Stimulated activated naive CD8-positive, alpha-beta T cell treated with anti-CD3 and anti-CD28 coated beads, Interleukin-15, Interleukin-2, amounts not matched to agents 100 ng/mL and 50 ng/mL, for 24 hours (primary cell): ENCODE data around the gene CMTM8.
A peak's percentile ranks its signal among the peaks of the same experiment; 100 is the strongest.

Source experiments
- H3K27ac Mint-ChIP-seq: one replicate; pipeline ENCODE4 v1.8.0; 2021; ENCODE audit warnings: mild to moderate bottlenecking, mixed read lengths
- H3K27me3 Mint-ChIP-seq: one replicate; pipeline ENCODE4 v1.8.0; 2021; ENCODE audit warnings: mixed read lengths
- H3K36me3 Mint-ChIP-seq: one replicate; pipeline ENCODE4 v1.8.0; 2021; ENCODE audit warnings: low read depth, mixed read lengths
- H3K4me1 Mint-ChIP-seq: one replicate; pipeline ENCODE4 v1.8.0; 2021; ENCODE audit warnings: low read depth, mixed read lengths
- H3K4me3 Mint-ChIP-seq: one replicate; pipeline ENCODE4 v1.8.0; 2021; ENCODE audit warnings: mild to moderate bottlenecking, mixed read lengths
- H3K9me3 Mint-ChIP-seq: one replicate; pipeline ENCODE4 v1.8.0; 2021; ENCODE audit warnings: mixed read lengths

The CMTM8 gene

GRCh38 chr3:32399030-32399620 is 160.6 kb downstream of the CMTM8 start:
- H3K27me3 Mint-ChIP-seq = no peaks in the 10 kb centered on the region
- no peak overlapping the region for H3K4me3 Mint-ChIP-seq
- H3K4me1 Mint-ChIP-seq = peaks cover 74% of the 10 kb centered on the region
- no peaks in the 10 kb centered on the region for H3K9me3 Mint-ChIP-seq
- peak overlapping the region; percentile 39 for H3K27ac Mint-ChIP-seq
- H3K36me3 Mint-ChIP-seq = peaks cover 13% of the 10 kb centered on the region

GRCh38 chr3:32401126-32401525 is 162.6 kb downstream of the CMTM8 start:
- Mint-ChIP-seq H3K4me1 (peaks cover 72% of the 10 kb centered on the region), H3K4me3 (peak overlapping the region; percentile 88), H3K36me3 (peaks cover 14% of the 10 kb centered on the region), H3K27ac (peak overlapping the region; percentile 99), H3K9me3 (no peaks in the 10 kb centered on the region), H3K27me3 (no peaks in the 10 kb centered on the region)

GRCh38 chr3:32401556-32402081 is 163.1 kb downstream of the CMTM8 start:
- Mint-ChIP-seq H3K9me3 (no peaks in the 10 kb centered on the region), H3K4me3 (peak overlapping the region; percentile 88), H3K27ac (peak overlapping the region; percentile 99), H3K36me3 (peaks cover 14% of the 10 kb centered on the region), H3K4me1 (peaks cover 76% of the 10 kb centered on the region), H3K27me3 (no peaks in the 10 kb centered on the region)

- peaks cover 73% of the 10 kb centered on the region for H3K4me1 Mint-ChIP-seq
- H3K27me3 Mint-ChIP-seq = no peaks in the 10 kb centered on the region
- H3K9me3 Mint-ChIP-seq = no peaks in the 10 kb centered on the region
- H3K4me3 Mint-ChIP-seq = no peak overlapping the region
- peaks cover 14% of the 10 kb centered on the region for H3K36me3 Mint-ChIP-seq
- H3K27ac Mint-ChIP-seq = peak overlapping the region; percentile 72
These were observed 165.2 kb downstream of the CMTM8 start for GRCh38 chr3:32403663-32404062.

GRCh38 chr3:32404714-32405113 is 166.2 kb downstream of the CMTM8 start:
- Mint-ChIP-seq H3K9me3 (no peaks in the 10 kb centered on the region), H3K36me3 (peaks cover 18% of the 10 kb centered on the region), H3K4me1 (peaks cover 71% of the 10 kb centered on the region), H3K4me3 (no peak overlapping the region), H3K27me3 (no peaks in the 10 kb centered on the region), H3K27ac (no peak overlapping the region)

GRCh38 chr3:32405155-32405554 is 166.7 kb downstream of the CMTM8 start:
- Mint-ChIP-seq H3K4me3 (no peak overlapping the region), H3K27me3 (no peaks in the 10 kb centered on the region), H3K27ac (no peak overlapping the region), H3K9me3 (no peaks in the 10 kb centered on the region), H3K4me1 (peaks cover 74% of the 10 kb centered on the region), H3K36me3 (peaks cover 18% of the 10 kb centered on the region)

- Mint-ChIP-seq H3K9me3 (no peaks in the 10 kb centered on the region), H3K4me1 (peaks cover 76% of the 10 kb centered on the region), H3K36me3 (peaks cover 18% of the 10 kb centered on the region), H3K4me3 (no peak overlapping the region), H3K27ac (no peak overlapping the region), H3K27me3 (no peaks in the 10 kb centered on the region)
These were observed 167.3 kb downstream of the CMTM8 start for GRCh38 chr3:32405711-32406323.

- Mint-ChIP-seq H3K27me3 (no peaks in the 10 kb centered on the region), H3K9me3 (no peaks in the 10 kb centered on the region), H3K27ac (no peak overlapping the region), H3K4me3 (no peak overlapping the region), H3K4me1 (peaks cover 72% of the 10 kb centered on the region), H3K36me3 (peaks cover 22% of the 10 kb centered on the region)
These were observed 168.3 kb downstream of the CMTM8 start for GRCh38 chr3:32406486-32407408.

- H3K27me3 Mint-ChIP-seq = no peaks in the 10 kb centered on the region
- H3K4me1 Mint-ChIP-seq = peaks cover 61% of the 10 kb centered on the region
- H3K36me3 Mint-ChIP-seq = peaks cover 9% of the 10 kb centered on the region
- H3K27ac Mint-ChIP-seq = peak overlapping the region; percentile 56
- no peak overlapping the region for H3K4me3 Mint-ChIP-seq
- no peaks in the 10 kb centered on the region for H3K9me3 Mint-ChIP-seq
These were observed 172.1 kb downstream of the CMTM8 start for GRCh38 chr3:32410367-32411246.

GRCh38 chr3:32411442-32411841 is 173.0 kb downstream of the CMTM8 start:
- Mint-ChIP-seq H3K4me3 (no peak overlapping the region), H3K36me3 (peaks cover 9% of the 10 kb centered on the region), H3K4me1 (peaks cover 60% of the 10 kb centered on the region), H3K9me3 (no peaks in the 10 kb centered on the region), H3K27me3 (no peaks in the 10 kb centered on the region), H3K27ac (peak overlapping the region; percentile 33)

GRCh38 chr3:32412887-32413286 is 174.4 kb downstream of the CMTM8 start:
- peaks cover 63% of the 10 kb centered on the region for H3K4me1 Mint-ChIP-seq
- H3K27me3 Mint-ChIP-seq = no peaks in the 10 kb centered on the region
- H3K27ac Mint-ChIP-seq = no peak overlapping the region
- peaks cover 9% of the 10 kb centered on the region for H3K36me3 Mint-ChIP-seq
- no peak overlapping the region for H3K4me3 Mint-ChIP-seq
- H3K9me3 Mint-ChIP-seq = no peaks in the 10 kb centered on the region

- peaks cover 67% of the 10 kb centered on the region for H3K4me1 Mint-ChIP-seq
- H3K4me3 Mint-ChIP-seq = peak overlapping the region; percentile 8
- peak overlapping the region; percentile 70 for H3K27ac Mint-ChIP-seq
- no peaks in the 10 kb centered on the region for H3K9me3 Mint-ChIP-seq
- H3K36me3 Mint-ChIP-seq = peaks cover 8% of the 10 kb centered on the region
- H3K27me3 Mint-ChIP-seq = no peaks in the 10 kb centered on the region
These were observed 175.5 kb downstream of the CMTM8 start for GRCh38 chr3:32413845-32414521.

- H3K27ac Mint-ChIP-seq = peak overlapping the region; percentile 70
- H3K4me1 Mint-ChIP-seq = peaks cover 68% of the 10 kb centered on the region
- H3K9me3 Mint-ChIP-seq = no peaks in the 10 kb centered on the region
- peaks cover 9% of the 10 kb centered on the region for H3K36me3 Mint-ChIP-seq
- H3K4me3 Mint-ChIP-seq = peak overlapping the region; percentile 8
- no peaks in the 10 kb centered on the region for H3K27me3 Mint-ChIP-seq
These were observed 176.2 kb downstream of the CMTM8 start for GRCh38 chr3:32414522-32415202.
